Vagina (tissue), 2 donors: Measurements from ENCODE around the gene BCAS3. TPM values are rescaled to one million over a fixed set of nuclear protein-coding genes. Genes with fewer than 3 reads are reported as not detected.

Source experiments
- DNase-seq, 2 donors: peaks; one replicate each; pipeline ENCODE4 v3.0.0-alpha.2; 2017; ENCODE audit errors: extremely low spot score in 2 of 2
- H3K27ac ChIP-seq: fragments of 200-600 bp; sonication (generic); one replicate; pipeline ENCODE4 v1.5.1; 2019
- H3K27me3 ChIP-seq: fragments of 200-600 bp; sonication (generic); one replicate; pipeline ENCODE4 v1.5.1; 2019
- H3K36me3 ChIP-seq, 2 donors: fragments of 200-600 bp; sonication (generic); one replicate each; pipeline ENCODE4 v1.5.1; 2017 to 2019
- H3K4me1 ChIP-seq: fragments of 200-600 bp; sonication (generic); one replicate; pipeline ENCODE4 v1.5.1; 2019
- H3K4me3 ChIP-seq, 2 donors: fragments of 200-600 bp; sonication (generic); 1 replicate in 1 of 2; 2 replicates in 1 of 2; pipeline ENCODE4 v1.5.1; 2016 to 2019
- H3K9me3 ChIP-seq: fragments of 200-600 bp; sonication (generic); one replicate; pipeline ENCODE4 v1.5.1; 2019
- CTCF ChIP-seq, 3 experiments: fragments of 450-650 bp in 2 of 3; fragments of 200-600 bp in 1 of 3; sonication (generic) in 1 of 3; IDR thresholded peaks; one replicate each; pipeline ENCODE4 v1.5.1; 2017 to 2019; ENCODE audit warnings: antibody characterized with exemption in 3 of 3, mild to moderate bottlenecking in 2 of 3, moderate library complexity in 2 of 3
- POLR2A ChIP-seq, 2 donors: fragments of 450-650 bp; IDR thresholded peaks; one replicate each; pipeline ENCODE4 v1.6.1; 2017; ENCODE audit warnings: antibody characterized with exemption in 2 of 2, mild to moderate bottlenecking in 2 of 2, moderate library complexity in 2 of 2
- POLR2AphosphoS5 ChIP-seq, 2 donors: sonication (generic); formaldehyde crosslinking; IDR thresholded peaks; one replicate each; pipeline ENCODE4 v1.9.0; 2017; ENCODE audit warnings: antibody characterized with exemption in 2 of 2, mild to moderate bottlenecking in 2 of 2, low read depth in 1 of 2; ENCODE audit not compliant: insufficient read depth in 1 of 2
- intact Hi-C: fragments of 100-400 bp; cut with DNase I; formaldehyde crosslinking; loops from one replicate; pipeline ENCODE4 v1.15.1; 2023
- total RNA-seq: library from RNA; depleted of rRNA; stranded (reverse); fragments of >200 nt; gene quantifications from one replicate; pipeline ENCODE4 v1.2.3, GENCODE V29; 2016

The BCAS3 gene
- total RNA-seq, 1 donor from 2014 or later = 33.1 TPM

DNA sequence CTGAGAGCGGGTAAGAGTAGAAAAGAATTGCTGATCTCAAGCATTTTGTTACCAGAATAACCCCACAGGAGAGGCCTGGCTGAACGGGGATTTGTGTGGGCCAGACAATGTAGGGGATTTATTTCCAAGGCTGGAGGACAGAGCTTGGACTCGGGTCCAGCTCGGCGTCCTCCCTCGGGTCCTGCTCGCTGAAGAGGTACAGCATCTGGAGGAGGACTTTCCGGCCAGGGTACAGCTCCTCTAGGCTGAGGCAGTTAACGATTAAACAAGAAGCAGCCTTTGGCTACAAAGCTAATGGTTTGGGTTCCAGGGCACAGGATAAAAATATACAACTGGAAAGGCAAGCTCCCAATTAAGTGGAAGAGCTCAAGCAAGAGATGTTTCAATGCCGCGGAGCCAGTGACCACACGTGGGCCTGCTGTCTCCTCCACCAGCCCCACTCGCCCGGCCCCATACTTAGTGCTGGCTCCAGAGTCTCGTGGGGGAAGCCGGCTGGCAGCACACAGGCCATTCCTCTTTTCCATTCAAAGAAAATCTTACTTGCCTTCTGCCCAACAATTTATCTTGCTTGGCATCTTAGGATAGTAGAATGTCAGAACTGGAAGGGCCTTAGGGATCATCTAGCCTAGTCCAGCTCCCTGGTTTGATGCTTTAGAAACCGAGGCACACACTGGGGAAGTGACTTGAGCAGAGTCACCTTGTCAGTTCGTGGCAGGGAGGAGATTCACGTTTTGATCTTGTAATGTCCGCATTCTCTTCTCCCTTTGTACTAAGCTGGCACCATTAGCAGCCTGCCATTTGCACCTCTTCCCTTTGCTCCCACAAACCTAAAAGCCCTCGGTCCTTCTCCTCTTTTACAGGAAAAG lies 636.0 kb downstream of the BCAS3 start:
- intact Hi-C loops = no loop called here
- H3K27ac ChIP-seq = peak overlapping the region; percentile 63

DNA sequence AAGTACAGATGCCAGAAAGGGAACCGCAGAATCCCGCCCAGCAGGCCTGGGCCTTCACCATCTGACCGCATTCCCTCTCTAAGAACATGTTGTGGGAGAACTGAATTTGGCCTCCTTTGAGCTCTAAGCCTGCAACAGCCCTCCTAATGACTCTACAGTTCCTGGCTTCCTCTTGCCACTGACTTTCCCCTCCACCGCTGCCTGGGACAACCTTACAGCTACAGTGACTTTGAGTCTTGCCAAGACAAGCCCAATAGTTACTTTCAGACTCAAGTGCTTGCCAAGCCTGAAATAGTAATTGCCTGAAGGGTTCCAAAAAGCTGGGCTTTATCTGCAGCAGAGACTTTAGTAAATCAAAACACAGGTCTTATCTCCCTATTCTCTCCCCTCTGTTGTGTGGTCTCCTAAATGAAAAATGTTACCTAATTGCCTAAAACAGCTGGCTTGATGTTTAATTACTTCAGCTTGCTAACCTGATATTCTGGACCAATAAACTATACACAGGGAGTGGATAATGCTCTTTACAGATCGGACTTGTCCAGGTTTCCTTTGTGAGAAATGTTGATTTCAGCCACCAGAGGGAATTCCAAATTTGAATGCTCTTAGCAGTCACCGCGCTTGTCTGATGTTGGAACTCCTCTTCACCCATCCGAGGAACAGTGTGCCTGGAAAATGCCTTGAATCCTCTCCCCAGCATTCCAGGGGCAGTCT lies 636.9 kb downstream of the BCAS3 start:
- no peak for TF ChIP-seq POLR2AphosphoS5 (IDR thresholded peaks at IDR 0.05; ENCODE audit: insufficient read depth in 1 of 2, low read depth in 1 of 2)
- TF ChIP-seq CTCF (IDR thresholded peaks at IDR 0.05) = peak in 1 of 3 experiments; percentile 22
- Histone ChIP-seq H3K4me3 (no peak overlapping the region), H3K36me3 (no peaks in the 10 kb centered on the region), H3K27ac (peak overlapping the region; percentile 63), H3K4me1 (peaks cover 32% of the 10 kb centered on the region), H3K9me3 (no peaks in the 10 kb centered on the region), H3K27me3 (no peaks in the 10 kb centered on the region)
- DNase-seq = no peak
- intact Hi-C loops = no loop called here

More for the DNA sequence above, 636.0 kb downstream of the BCAS3 start:
- peaks cover 35% of the 10 kb centered on the region for H3K4me1 ChIP-seq
- no peaks in the 10 kb centered on the region for H3K36me3 ChIP-seq
- H3K4me3 ChIP-seq = no peak overlapping the region
- no peak for DNase-seq
- no peaks in the 10 kb centered on the region for H3K27me3 ChIP-seq
- TF ChIP-seq CTCF (IDR thresholded peaks at IDR 0.05) = no peak
- no peak for TF ChIP-seq POLR2A (IDR thresholded peaks at IDR 0.05)
- no peak for TF ChIP-seq POLR2AphosphoS5 (IDR thresholded peaks at IDR 0.05; ENCODE audit: insufficient read depth in 1 of 2, low read depth in 1 of 2)
- no peaks in the 10 kb centered on the region for H3K9me3 ChIP-seq

GRCh38 chr17:61316633-61317032 lies 639.0 kb downstream of the BCAS3 start:
- Histone ChIP-seq H3K4me1 (peaks cover 27% of the 10 kb centered on the region), H3K27me3 (no peaks in the 10 kb centered on the region), H3K9me3 (no peaks in the 10 kb centered on the region), H3K4me3 (no peak overlapping the region), H3K36me3 (no peaks in the 10 kb centered on the region), H3K27ac (no peak overlapping the region)
- DNase-seq = no peak
- TF ChIP-seq POLR2A (IDR thresholded peaks at IDR 0.05) = no peak
- intact Hi-C loops = no loop called here

- Histone ChIP-seq H3K36me3 (no peaks in the 10 kb centered on the region), H3K9me3 (no peaks in the 10 kb centered on the region), H3K27me3 (no peaks in the 10 kb centered on the region), H3K4me1 (peaks cover 27% of the 10 kb centered on the region), H3K27ac (no peak overlapping the region), H3K4me3 (no peak overlapping the region)
- DNase-seq = no peak
- TF ChIP-seq CTCF (IDR thresholded peaks at IDR 0.05) = no peak
- intact Hi-C loops = no loop called here
Measured at GRCh38 chr17:61317779-61318178, 640.1 kb downstream of the BCAS3 start.

GRCh38 chr17:61318684-61319098 lies 641.0 kb downstream of the BCAS3 start:
- H3K27ac ChIP-seq = no peak overlapping the region
- TF ChIP-seq CTCF (IDR thresholded peaks at IDR 0.05) (no peak), POLR2AphosphoS5 (IDR thresholded peaks at IDR 0.05; ENCODE audit: insufficient read depth in 1 of 2, low read depth in 1 of 2) (no peak), POLR2A (IDR thresholded peaks at IDR 0.05) (no peak)
- H3K4me3 ChIP-seq = no peak overlapping the region
- no peaks in the 10 kb centered on the region for H3K27me3 ChIP-seq
- no peaks in the 10 kb centered on the region for H3K36me3 ChIP-seq
- no peak for DNase-seq
- peaks cover 25% of the 10 kb centered on the region for H3K4me1 ChIP-seq
- H3K9me3 ChIP-seq = no peaks in the 10 kb centered on the region
- intact Hi-C loops = no loop called here
